K562 (cell line): ENCODE measurements around the gene HAS3. TPM values are rescaled to one million over a fixed set of nuclear protein-coding genes. Genes with fewer than 3 reads are reported as not detected.
A peak's percentile ranks its signal among the peaks of the same experiment; 100 is the strongest.

Source experiments
- ATAC-seq: fragments of 200-7000 bp; cut with Tn5 transposase; 3 replicates; pipeline ENCODE4 v1.9.1; 2020; ENCODE audit warnings: moderate library complexity
- Bru-seq: library from RNA; stranded (reverse); fragments of 400-500 nt; gene quantifications from one replicate; lab custom pipeline; 2021; lab: Mats Ljungman, UMichigan
- BruChase-seq, 2 experiments: library from RNA; stranded (reverse); fragments of 400-500 nt; gene quantifications; one replicate each; lab custom pipeline; 2021; lab: Mats Ljungman, UMichigan
- BruUV-seq: library from RNA; stranded (reverse); fragments of 400-500 nt; replicated peaks from 2 replicates; lab custom pipeline; 2021; lab: Mats Ljungman, UMichigan
- CTCF ChIA-PET: fragments of 300-600 bp; formaldehyde crosslinking; extraction: SDS; loops from one replicate; lab custom pipeline; 2021; ENCODE audit warnings: low intra/inter-chr PET ratio; lab: Yijun Ruan, JAX
- POLR2A ChIA-PET: fragments of 300-600, 350-650 bp; sonication (Branson Sonifier 250); formaldehyde crosslinking; extraction: SDS; loops from one replicate; lab custom pipeline; 2021; ENCODE audit warnings: antibody characterized with exemption, inconsistent platforms; lab: Yijun Ruan, JAX
- DNase-seq, 4 experiments: peaks; one replicate each; pipeline versions ENCODE4 v3.0.0 to v3.0.0-alpha.2; 2011 to 2018; ENCODE audit warnings: low spot score in 3 of 4, mixed read lengths in 3 of 4; ENCODE audit errors: extremely low read depth in 1 of 4
- FAIRE-seq: peaks from 2 replicates; lab custom pipeline; 2011; peaks lifted over from hg19 to GRCh38; lab: Jason Lieb, UNC
- H2AFZ ChIP-seq: 2 replicates; pipeline ENCODE4 v1.6.0; 2011; ENCODE audit warnings: low read depth, low read length, control low read depth, inconsistent platforms
- H3K27ac ChIP-seq: fragments of 200-600 bp; 3 replicates; pipeline ENCODE4 v1.8.0; 2011; ENCODE audit warnings: low read depth, mild to moderate bottlenecking, control low read depth, inconsistent platforms, low read length, moderate library complexity, mixed read lengths; ENCODE audit errors: extremely low read depth
- H3K27me3 ChIP-seq, 2 experiments: fragments of 300-600 bp in 1 of 2; 2 replicates in 1 of 2; 3 replicates in 1 of 2; pipeline versions ENCODE4 v1.6.0 to v1.8.0; 2011; ENCODE audit warnings: inconsistent platforms in 2 of 2, low read length in 2 of 2, mild to moderate bottlenecking in 1 of 2, mixed read lengths in 1 of 2, moderate library complexity in 1 of 2; ENCODE audit not compliant: control insufficient read depth in 2 of 2, insufficient read depth in 2 of 2
- H3K36me3 ChIP-seq: fragments of 300-600 bp; 3 replicates; pipeline ENCODE4 v1.8.0; 2011; ENCODE audit warnings: mild to moderate bottlenecking, low read length, inconsistent platforms; ENCODE audit not compliant: control insufficient read depth, insufficient read depth
- H3K4me1 ChIP-seq, 2 experiments: fragments of 200-600 bp in 1 of 2; replicated peaks in 1 of 2; 2 replicates in 1 of 2; 3 replicates in 1 of 2; pipeline versions ENCODE4 v1.5.1 to v1.8.0; 2011; ENCODE audit warnings: inconsistent platforms in 2 of 2, low read length in 2 of 2, mild to moderate bottlenecking in 1 of 2, mixed read lengths in 1 of 2, moderate library complexity in 1 of 2; ENCODE audit not compliant: control insufficient read depth in 2 of 2, insufficient read depth in 2 of 2
- H3K4me2 ChIP-seq: 2 replicates; pipeline ENCODE4 v1.6.1; 2011; ENCODE audit warnings: low read length, control low read depth, inconsistent platforms, mixed read lengths; ENCODE audit not compliant: insufficient read depth
- H3K4me3 ChIP-seq: fragments of 200-600 bp; sonication (generic), shearing (Covaris generic); 2 replicates; pipeline ENCODE4 v1.5.1; 2016; ENCODE audit warnings: control low read depth, inconsistent platforms
- H3K79me2 ChIP-seq: fragments of 200-600 bp; 3 replicates; pipeline ENCODE4 v1.8.0; 2011; ENCODE audit warnings: low read length, inconsistent platforms; ENCODE audit not compliant: control insufficient read depth, insufficient read depth
- H3K9ac ChIP-seq, 2 experiments: 2 replicates each; pipeline versions ENCODE4 v1.6.0 to v1.6.1; 2011; ENCODE audit warnings: low read depth in 2 of 2, low read length in 2 of 2, control low read depth in 1 of 2, inconsistent platforms in 1 of 2, mild to moderate bottlenecking in 1 of 2, mixed read lengths in 1 of 2; ENCODE audit not compliant: insufficient read depth in 1 of 2
- H3K9me1 ChIP-seq: one replicate; pipeline ENCODE4 v1.6.0; 2011; ENCODE audit warnings: inconsistent platforms, mild to moderate bottlenecking, low read length, moderate library complexity; ENCODE audit not compliant: control insufficient read depth, insufficient read depth
- H3K9me3 ChIP-seq: replicated peaks from 2 replicates; pipeline ENCODE4 v1.5.1; 2011; ENCODE audit warnings: low read depth, low read length, inconsistent platforms; ENCODE audit not compliant: control insufficient read depth, insufficient read depth
- H4K20me1 ChIP-seq: replicated peaks from 2 replicates; pipeline ENCODE4 v1.6.1; 2011; ENCODE audit warnings: low read length, inconsistent platforms, mixed read lengths; ENCODE audit not compliant: control insufficient read depth, insufficient read depth
- FOXO4 ChIP-seq: fragments of 450-650 bp; formaldehyde crosslinking; IDR thresholded peaks from 2 replicates; pipeline ENCODE4 v1.4.0; 2020; ENCODE audit warnings: mild to moderate bottlenecking, moderate library complexity
- NR3C1 ChIP-seq: sonication (generic); formaldehyde crosslinking; IDR thresholded peaks from 2 replicates; pipeline ENCODE4 v1.8.1; 2022; ENCODE audit warnings: missing genetic modification reagents
- ZNF407 ChIP-seq: fragments of 450-650 bp; IDR thresholded peaks from 2 replicates; pipeline ENCODE4 v1.6.1; 2016; ENCODE audit warnings: low read depth
- WGBS: fragments of 100-300 bp; shearing (Covaris generic); methylation state at CpG from one replicate; pipeline ENCODE4 v1.1.6; 2016; ENCODE audit warnings: low coverage, mixed read lengths; ENCODE audit not compliant: insufficient coverage; ENCODE audit errors: missing lambda C conversion rate; 5-methylcytosine and 5-hydroxymethylcytosine counted together
- in situ Hi-C: fragments of 300-500 bp; cut with MboI; formaldehyde crosslinking; loops from 4 replicates; pipeline ENCODE4 v1.15.0; 2018; ENCODE audit warnings: inconsistent platforms, mixed read lengths
- intact Hi-C: fragments of 100-400 bp; cut with micrococcal nuclease; formaldehyde crosslinking; loops from 2 replicates; pipeline ENCODE4 v1.14.2; 2022
- long read RNA-seq, 3 experiments: library from polyadenylated mRNA in 2 of 3; library from RNA in 1 of 3; unstranded in 2 of 3; stranded (forward) in 1 of 3; transcript quantifications; one replicate each; pipeline ENCODE4 v2.0.0, GENCODE V29; 2019 to 2022
- polyA minus RNA-seq, 3 experiments: library from RNA; depleted of rRNA, polyadenylated mRNA; stranded (reverse); fragments of >200 nt; gene quantifications; 2 replicates each; pipeline ENCODE4 v1.2.3, GENCODE V29; 2011
- polyA plus RNA-seq, 8 experiments: library from polyadenylated mRNA; depleted of rRNA in 4 of 8; stranded (reverse) in 5 of 8; unstranded in 3 of 8; fragments of >200 nt; fragmentation: Nextera tagmentation in 2 of 8; fragmentation: Illumina TruSeq in 1 of 8; extraction: Ambion mirVana in 2 of 8; extraction: Trizol in 1 of 8; gene quantifications; 2 replicates each; pipeline versions ENCODE4 v1.2.1 to v1.2.3, GENCODE V29; 2011 to 2014; ENCODE audit warnings: inconsistent platforms in 1 of 8, missing spikeins in 1 of 8
- total RNA-seq, 7 experiments: library from RNA; depleted of rRNA in 6 of 7; stranded (reverse); fragments of >200 nt in 6 of 7; fragmentation: Illumina TruSeq in 2 of 7; extraction: Trizol in 2 of 7; gene quantifications; 2 replicates each; pipeline versions ENCODE4 v1.2.1 to v1.2.3, GENCODE V29; 2011 to 2021; ENCODE audit warnings: low replicate concordance in 1 of 7

Gene HAS3
- 0.88 and 1.3 TPM in 2 replicates for total RNA-seq (2011; cell fraction: chromatin; rRNA removed; ENCODE audit: low replicate concordance)
- total RNA-seq (2011; cell fraction: nucleolus; rRNA removed), result 0.92 and 1.2 TPM in 2 replicates
- total RNA-seq (2011; cell fraction: nucleoplasm; rRNA removed), result 0.53 and 1.2 TPM in 2 replicates
- total RNA-seq (2014; rRNA removed) (0.04 and 0.09 TPM in 2 replicates), total RNA-seq (2014; rRNA removed; fragmentation: Illumina TruSeq; extraction: Trizol) (0.07 and 0.10 TPM in 2 replicates), total RNA-seq (2015; rRNA removed; fragmentation: Illumina TruSeq; extraction: Trizol) (0.14 and 0.23 TPM in 2 replicates), total RNA-seq (2021) (0.33 and 0.38 TPM in 2 replicates), polyA plus RNA-seq (2011; rRNA removed) (0.22 and 0.29 TPM in 2 replicates), polyA plus RNA-seq (2014; fragmentation: Illumina TruSeq; extraction: Trizol) (0.18 and 0.19 TPM in 2 replicates), polyA plus RNA-seq (2014; fragmentation: Nextera tagmentation; extraction: Ambion mirVana) (under 1 TPM in 1 of 2 experiments, not detected in 1; 0.04 TPM), polyA plus RNA-seq (2014; rRNA removed) (0.12 and 0.13 TPM in 2 replicates), polyA minus RNA-seq (2011; rRNA and poly(A)+ RNA removed) (0.18 and 0.53 TPM in 2 replicates), Bru-seq, nascent RNA (percentile 39 among the genes with signal in this experiment), BruChase-seq, experiment 1, labeled RNA remaining after a 2-hour chase (percentile 41 among the genes with signal in this experiment), BruChase-seq, experiment 2, labeled RNA remaining after a 6-hour chase (percentile 44 among the genes with signal in this experiment)
- 0.19 and 0.49 TPM in 2 replicates for polyA plus RNA-seq (2011; cell fraction: cytosol; rRNA removed)
- 0.42 and 0.95 TPM in 2 replicates for polyA plus RNA-seq (2011; cell fraction: nucleus; rRNA removed)
- polyA plus RNA-seq (2012), result 0.21 and 0.29 TPM in 2 replicates
- not detected in 2 replicates for polyA minus RNA-seq (2011; cell fraction: cytosol; rRNA and poly(A)+ RNA removed)
- 0.67 and 0.78 TPM in 2 replicates for polyA minus RNA-seq (2011; cell fraction: nucleus; rRNA and poly(A)+ RNA removed)
- long read RNA-seq, experiment 1, result 0 reads
- long read RNA-seq, experiment 2, result 0 reads
- long read RNA-seq, experiment 3, partial matches to known transcripts, result 0 of 1 reads
- long read RNA-seq, experiment 3, other reads (novel, unspliced or antisense), result 1 of 1 reads

GRCh38 chr16:69105501-69106361 lies at the start of gene HAS3:
TSS of gene HAS3 (plus strand) at chr16:69105653. CDS start at chr16:69109396, 3,743 bp downstream.
- in situ Hi-C loops, result no loop called here
- Histone ChIP-seq H3K79me2 (no peaks in the 10 kb centered on the region), H3K27me3 (peaks cover 2 to 8% of the 10 kb centered on the region in 2 experiments; a peak in 1 of 5 replicates)
- TF ChIP-seq FOXO4 (CRISPR knock-in tag) (no peak), NR3C1 (CRISPR knock-in tag) (no peak), ZNF407 (no peak)

More at GRCh38 chr16:69105501-69106361, at the start of gene HAS3:
- intact Hi-C loops, result loop anchor here (1.0 to 5.0 kb wide), 3 partner anchors 118 to 258 kb away; no protein-coding TSS in a partner anchor
- DNase-seq, result peak; percentile 61 to 85 (median 79)
- no TSS peak for BruUV-seq
- Histone ChIP-seq H3K9ac (peak within 1 kb of the TSS; percentile 44 to 92; a peak in 3 of 4 replicates), H3K9me3 (no peaks in the 10 kb centered on the region), H3K4me1 (peaks cover 0 to 25% of the 10 kb centered on the region in 2 experiments; a peak in 3 of 5 replicates), H3K9me1 (no peaks in the 10 kb centered on the region), H3K4me3 (peak within 1 kb of the TSS; percentile 65), H3K27ac (no peak within 1 kb of the TSS; the same call in 2 of the 3 replicates), H3K4me2 (peak within 1 kb of the TSS; percentile 81), H2AFZ (peak within 1 kb of the TSS; percentile 92), H3K36me3 (peaks cover 3% of the 10 kb centered on the region; the same call in 2 of the 3 replicates), H4K20me1 (no peaks in the 10 kb centered on the region)
- ATAC-seq, result peak; percentile 87
- FAIRE-seq, result peak; percentile 93
- POLR2A ChIA-PET, result interaction anchor here (0.6 to 0.8 kb wide), 5 partner anchors 34 to 371 kb away, joined by 3 read pairs; no protein-coding TSS in a partner anchor
- WGBS, result under 1% methylated on average over 61 of the region's 80 CpGs
- CTCF ChIA-PET, result interaction anchor here (0.9 to 2.9 kb wide), 5 partner anchors 133 to 402 kb away, joined by 3 to 20 read pairs (median 4); no protein-coding TSS in a partner anchor
